Osteoblast (primary cell): ENCODE measurements around the gene OR10A4. TPM values are rescaled to one million over a fixed set of nuclear protein-coding genes. Genes with fewer than 3 reads are reported as not detected.

Experiments used
- DNase-seq: peaks from one replicate; pipeline ENCODE4 v3.0.0; 2011; ENCODE audit warnings: low spot score, mixed read lengths; ENCODE audit not compliant: insufficient read length; ENCODE audit errors: missing footprints
- H2AFZ ChIP-seq: 2 replicates; pipeline ENCODE4 v1.6.0; 2011; ENCODE audit warnings: mild to moderate bottlenecking, low read length
- H3K27ac ChIP-seq: 2 replicates; pipeline ENCODE4 v1.5.1; 2011; ENCODE audit warnings: mild to moderate bottlenecking, low read depth, low read length, moderate library complexity
- H3K27me3 ChIP-seq: 2 replicates; pipeline ENCODE4 v1.6.0; 2012; ENCODE audit warnings: mild to moderate bottlenecking, control low read depth, inconsistent platforms, low read length, moderate library complexity; ENCODE audit not compliant: insufficient read depth
- H3K36me3 ChIP-seq: 2 replicates; pipeline ENCODE4 v1.5.1; 2011; ENCODE audit warnings: mild to moderate bottlenecking, low read length, control low read depth, moderate library complexity; ENCODE audit not compliant: insufficient read depth
- H3K4me1 ChIP-seq: 2 replicates; pipeline ENCODE4 v1.5.1; 2011; ENCODE audit warnings: mild to moderate bottlenecking, low read length, control low read depth, moderate library complexity; ENCODE audit not compliant: insufficient read depth
- H3K4me2 ChIP-seq: 2 replicates; pipeline ENCODE4 v1.6.0; 2011; ENCODE audit warnings: mild to moderate bottlenecking, low read length; ENCODE audit not compliant: insufficient read depth
- H3K4me3 ChIP-seq: fragments of 200-600 bp; sonication (generic); 3 replicates; pipeline ENCODE4 v1.5.1; 2012; ENCODE audit warnings: mild to moderate bottlenecking, low read length, inconsistent platforms; ENCODE audit not compliant: insufficient read depth
- H3K79me2 ChIP-seq: 2 replicates; pipeline ENCODE4 v1.6.0; 2012; ENCODE audit warnings: mild to moderate bottlenecking, low read length, control low read depth, inconsistent platforms; ENCODE audit not compliant: insufficient read depth
- H3K9me3 ChIP-seq: 2 replicates; pipeline ENCODE4 v1.5.1; 2011; ENCODE audit warnings: low read depth, low read length, control low read depth
- H4K20me1 ChIP-seq: 2 replicates; pipeline ENCODE4 v1.6.0; 2012; ENCODE audit warnings: mild to moderate bottlenecking, low read length, control low read depth; ENCODE audit not compliant: insufficient read depth
- total RNA-seq: library from RNA; depleted of rRNA; stranded (reverse); fragments of >200 nt; gene quantifications from 2 replicates; pipeline ENCODE4 v1.2.3, GENCODE V29; 2012
- TF ChIP-seq, protein P1 (sequence below): IDR thresholded peaks from 2 replicates; pipeline ENCODE4 v1.5.1; 2011; ENCODE audit warnings: mild to moderate bottlenecking, low read depth, low read length, moderate library complexity; ENCODE audit errors: extremely low read depth

The OR10A4 gene
- total RNA-seq, 1 donor = not detected

DNA sequence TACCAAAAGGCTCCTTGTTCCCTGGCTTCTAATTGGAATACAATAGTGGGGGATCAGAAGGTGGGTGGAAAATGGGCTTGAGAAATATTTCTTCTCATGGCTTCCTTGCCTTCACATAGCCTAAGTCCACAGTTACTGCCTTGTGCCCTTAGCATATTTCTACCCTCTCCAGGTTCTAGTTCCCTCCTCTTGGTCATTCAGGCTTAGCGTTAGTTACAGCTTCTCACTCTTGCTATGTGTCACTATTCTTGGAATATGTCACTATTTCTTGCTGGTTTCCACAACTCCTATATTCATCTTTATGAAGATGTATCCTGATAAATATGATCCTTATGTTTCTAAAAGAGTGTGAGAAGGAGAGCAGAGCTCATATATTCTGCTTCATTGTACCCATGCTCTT, 13.4 kb downstream of the OR10A4 start:
- no peaks in the 10 kb centered on the region for H3K4me1 ChIP-seq
- DNase-seq = no peak
- H2AFZ ChIP-seq = no peak overlapping the region
- H3K36me3 ChIP-seq = no peaks in the 10 kb centered on the region
- H3K27me3 ChIP-seq = no peaks in the 10 kb centered on the region
- H3K4me3 ChIP-seq = no peak overlapping the region
- no peak overlapping the region for H3K4me2 ChIP-seq
- TF ChIP-seq, protein P1, sequence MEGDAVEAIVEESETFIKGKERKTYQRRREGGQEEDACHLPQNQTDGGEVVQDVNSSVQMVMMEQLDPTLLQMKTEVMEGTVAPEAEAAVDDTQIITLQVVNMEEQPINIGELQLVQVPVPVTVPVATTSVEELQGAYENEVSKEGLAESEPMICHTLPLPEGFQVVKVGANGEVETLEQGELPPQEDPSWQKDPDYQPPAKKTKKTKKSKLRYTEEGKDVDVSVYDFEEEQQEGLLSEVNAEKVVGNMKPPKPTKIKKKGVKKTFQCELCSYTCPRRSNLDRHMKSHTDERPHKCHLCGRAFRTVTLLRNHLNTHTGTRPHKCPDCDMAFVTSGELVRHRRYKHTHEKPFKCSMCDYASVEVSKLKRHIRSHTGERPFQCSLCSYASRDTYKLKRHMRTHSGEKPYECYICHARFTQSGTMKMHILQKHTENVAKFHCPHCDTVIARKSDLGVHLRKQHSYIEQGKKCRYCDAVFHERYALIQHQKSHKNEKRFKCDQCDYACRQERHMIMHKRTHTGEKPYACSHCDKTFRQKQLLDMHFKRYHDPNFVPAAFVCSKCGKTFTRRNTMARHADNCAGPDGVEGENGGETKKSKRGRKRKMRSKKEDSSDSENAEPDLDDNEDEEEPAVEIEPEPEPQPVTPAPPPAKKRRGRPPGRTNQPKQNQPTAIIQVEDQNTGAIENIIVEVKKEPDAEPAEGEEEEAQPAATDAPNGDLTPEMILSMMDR = no peak
- no peaks in the 10 kb centered on the region for H3K79me2 ChIP-seq
- H3K27ac ChIP-seq = no peak overlapping the region
- no peaks in the 10 kb centered on the region for H3K9me3 ChIP-seq
- no peaks in the 10 kb centered on the region for H4K20me1 ChIP-seq

- no peaks in the 10 kb centered on the region for H4K20me1 ChIP-seq
Measured at GRCh38 chr11:6892400-6892799, 16.0 kb downstream of the OR10A4 start, which contains the start of gene OR2D2. Gene OR2D2, minus strand, starts transcription at chr11:6892500. Its CDS starts 0 bp downstream, at chr11:6892500.

GRCh38 chr11:6894097-6894496, 17.7 kb downstream of the OR10A4 start:
- no peaks in the 10 kb centered on the region for H3K4me1 ChIP-seq
- H3K27me3 ChIP-seq = no peaks in the 10 kb centered on the region
- no peaks in the 10 kb centered on the region for H3K79me2 ChIP-seq
- no peaks in the 10 kb centered on the region for H4K20me1 ChIP-seq
- DNase-seq = no peak
- no peak overlapping the region for H3K4me2 ChIP-seq
- no peak overlapping the region for H2AFZ ChIP-seq
- no peaks in the 10 kb centered on the region for H3K9me3 ChIP-seq
- H3K4me3 ChIP-seq = no peak overlapping the region
- H3K36me3 ChIP-seq = no peaks in the 10 kb centered on the region
- TF ChIP-seq, protein P1 = no peak
- no peak overlapping the region for H3K27ac ChIP-seq

More at GRCh38 chr11:6892400-6892799, 16.0 kb downstream of the OR10A4 start, which contains the start of gene OR2D2:
- H3K9me3 ChIP-seq = no peaks in the 10 kb centered on the region
- no peak within 1 kb of the TSS for H3K4me3 ChIP-seq
- H3K27me3 ChIP-seq = no peaks in the 10 kb centered on the region
- H2AFZ ChIP-seq = no peak within 1 kb of the TSS
- no peak for DNase-seq
- no peaks in the 10 kb centered on the region for H3K79me2 ChIP-seq
- H3K4me2 ChIP-seq = no peak within 1 kb of the TSS
- no peak within 1 kb of the TSS for H3K27ac ChIP-seq
- H3K36me3 ChIP-seq = no peaks in the 10 kb centered on the region
- no peaks in the 10 kb centered on the region for H3K4me1 ChIP-seq
- TF ChIP-seq, protein P1 = no peak

- H3K4me2 ChIP-seq = no peak overlapping the region
- H3K36me3 ChIP-seq = no peaks in the 10 kb centered on the region
- no peak for DNase-seq
- H3K27ac ChIP-seq = no peak overlapping the region
- H3K9me3 ChIP-seq = no peaks in the 10 kb centered on the region
- no peaks in the 10 kb centered on the region for H3K79me2 ChIP-seq
- H4K20me1 ChIP-seq = no peaks in the 10 kb centered on the region
- no peak overlapping the region for H2AFZ ChIP-seq
- TF ChIP-seq, protein P1 = no peak
- H3K4me1 ChIP-seq = no peaks in the 10 kb centered on the region
- no peak overlapping the region for H3K4me3 ChIP-seq
- H3K27me3 ChIP-seq = no peaks in the 10 kb centered on the region
Measured at GRCh38 chr11:6895010-6895409, 18.6 kb downstream of the OR10A4 start.
